Stimulated activated CD4-positive, alpha-beta T cell treated with anti-CD3 and anti-CD28 coated beads, Interleukin-2, amount 100 ng/mL, for 4 hours (primary cell): ENCODE results near the gene SPO11.

Source experiments
- DNase-seq: peaks from one replicate; pipeline ENCODE4 v3.0.0-alpha.2; 2020; ENCODE audit warnings: low read depth

SPO11 gene

DNA sequence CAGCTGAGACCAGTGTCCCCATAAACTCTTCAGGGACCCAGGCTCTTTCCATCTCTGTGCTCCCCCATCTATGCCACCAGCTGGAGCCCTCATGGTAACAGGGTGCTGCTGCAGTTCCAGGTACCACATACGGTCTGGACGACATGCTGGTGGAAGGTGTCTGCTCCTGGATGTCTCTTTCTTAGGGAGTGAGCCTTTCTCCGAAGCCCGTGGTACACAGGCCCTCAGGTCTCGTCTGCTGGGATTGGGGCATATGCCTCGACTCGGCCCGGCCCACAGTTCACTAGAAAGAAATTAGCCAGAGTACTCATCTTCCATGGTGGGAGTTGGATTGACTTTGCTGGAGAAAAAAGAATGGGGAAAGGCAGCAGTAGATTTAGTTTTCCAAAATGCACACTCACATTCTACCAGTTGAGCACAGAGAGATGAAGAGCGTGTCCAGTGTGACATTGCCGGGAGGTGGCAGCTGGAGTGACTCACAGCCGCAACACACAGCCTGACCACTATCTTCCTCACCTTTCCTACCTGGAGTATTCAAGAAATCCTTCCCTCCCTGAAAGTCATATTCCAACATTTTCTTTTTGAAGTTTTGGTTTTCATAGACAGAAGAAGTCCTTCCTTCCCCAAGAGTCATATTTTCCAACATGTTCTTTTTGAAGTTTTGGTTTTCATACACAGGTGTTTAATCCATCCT lies 18.6 kb upstream of the SPO11 start:
- DNase-seq, result no peak

DNA sequence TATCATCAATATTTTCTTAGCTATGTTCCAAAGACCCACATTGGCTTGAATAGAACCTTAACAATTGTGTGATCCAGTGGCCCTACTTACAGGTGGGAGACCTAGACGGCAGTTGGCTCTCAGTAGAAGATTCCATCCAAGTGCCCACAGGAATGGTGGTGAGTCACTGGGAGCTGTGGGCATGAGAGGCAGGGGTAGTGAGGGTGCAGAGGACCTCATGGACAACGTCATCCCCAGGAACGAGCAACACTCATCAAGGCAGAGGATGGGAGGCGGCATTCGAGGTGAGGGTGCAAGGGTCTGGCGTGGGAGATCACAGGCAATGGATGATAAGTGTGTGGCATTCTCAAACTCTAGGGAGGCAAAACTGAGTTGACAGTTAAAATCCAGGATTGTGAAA lies 17.5 kb upstream of the SPO11 start:
- no peak for DNase-seq

DNA sequence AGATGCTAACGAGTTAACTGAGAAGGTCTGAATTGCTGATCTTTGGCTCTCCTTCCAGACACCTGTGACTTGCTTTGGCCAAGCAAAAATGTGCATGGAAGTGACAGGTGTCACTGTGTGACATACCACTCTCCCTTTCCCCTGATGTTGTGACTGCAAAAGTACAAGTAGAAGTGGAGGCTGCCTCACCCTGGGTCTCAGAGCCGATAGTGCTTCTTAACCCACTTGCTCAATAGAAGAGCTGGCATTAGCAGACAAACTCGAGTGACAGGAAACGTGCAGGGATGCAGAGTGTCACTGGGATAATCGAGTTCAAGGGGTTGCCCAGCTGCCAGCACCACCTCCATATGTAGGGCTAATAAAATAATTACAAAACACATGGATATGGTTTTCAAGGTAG lies 16.4 kb upstream of the SPO11 start:
- DNase-seq, result no peak

DNA sequence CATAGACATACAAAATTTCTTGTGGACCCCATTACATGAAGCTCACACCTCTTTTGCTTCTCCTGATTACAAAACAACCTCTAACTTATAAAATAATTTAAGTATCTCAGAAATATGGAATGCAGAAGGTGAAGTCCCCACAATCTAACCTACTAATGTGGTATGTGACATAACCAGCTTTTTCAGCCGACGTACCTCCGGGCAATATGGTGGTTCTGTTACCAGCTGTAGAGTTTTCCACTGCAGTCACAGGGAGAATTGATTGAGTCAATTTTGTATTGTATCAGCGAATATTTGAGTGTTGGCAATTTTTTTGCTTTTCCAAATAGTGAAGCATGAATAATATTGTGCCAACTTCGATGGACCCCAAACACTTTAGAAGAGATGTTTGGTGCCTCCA lies 15.7 kb upstream of the SPO11 start:
- no peak for DNase-seq

DNA sequence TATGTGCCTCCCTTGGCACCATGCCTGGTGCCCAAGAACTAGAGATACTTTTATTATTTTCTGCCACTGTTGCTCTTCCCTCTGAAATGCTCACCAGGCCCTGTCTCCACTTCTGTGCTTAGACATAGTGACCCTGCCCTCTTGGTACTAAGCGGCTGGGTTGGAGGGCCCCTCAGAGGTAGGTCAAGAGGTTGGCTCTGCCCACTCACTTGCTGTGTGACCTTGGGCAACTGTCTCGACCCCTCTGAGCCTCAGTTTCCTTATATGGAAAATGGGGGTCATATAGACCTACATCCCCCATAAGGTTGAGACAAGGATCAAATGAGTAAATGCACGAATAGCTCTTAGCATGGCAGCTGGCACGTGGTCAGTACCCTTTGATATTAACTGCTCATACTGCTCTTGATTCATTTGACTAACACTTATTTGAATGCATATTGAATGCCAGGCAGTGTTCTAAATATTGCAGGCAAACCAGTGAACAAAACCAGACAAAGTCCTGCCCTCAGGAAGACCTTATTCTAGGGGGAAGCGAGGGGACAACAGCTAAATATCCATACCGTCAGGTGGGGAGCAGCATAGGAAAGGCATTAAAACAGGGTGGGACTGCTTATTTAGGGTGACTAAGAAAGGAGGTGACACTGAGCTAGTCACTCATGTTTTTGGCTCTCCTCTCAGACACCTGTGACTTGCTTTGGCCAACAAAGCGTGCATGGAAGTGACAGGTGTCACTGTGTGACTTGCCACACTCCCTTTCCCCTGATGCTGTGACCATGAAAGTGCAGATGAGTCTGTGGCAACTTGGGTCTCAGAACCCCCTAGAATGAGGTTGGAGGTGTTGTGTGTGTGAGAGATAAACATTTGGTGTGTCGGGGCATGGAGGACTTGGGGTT lies 14.3 kb upstream of the SPO11 start:
- DNase-seq, result no peak

DNA sequence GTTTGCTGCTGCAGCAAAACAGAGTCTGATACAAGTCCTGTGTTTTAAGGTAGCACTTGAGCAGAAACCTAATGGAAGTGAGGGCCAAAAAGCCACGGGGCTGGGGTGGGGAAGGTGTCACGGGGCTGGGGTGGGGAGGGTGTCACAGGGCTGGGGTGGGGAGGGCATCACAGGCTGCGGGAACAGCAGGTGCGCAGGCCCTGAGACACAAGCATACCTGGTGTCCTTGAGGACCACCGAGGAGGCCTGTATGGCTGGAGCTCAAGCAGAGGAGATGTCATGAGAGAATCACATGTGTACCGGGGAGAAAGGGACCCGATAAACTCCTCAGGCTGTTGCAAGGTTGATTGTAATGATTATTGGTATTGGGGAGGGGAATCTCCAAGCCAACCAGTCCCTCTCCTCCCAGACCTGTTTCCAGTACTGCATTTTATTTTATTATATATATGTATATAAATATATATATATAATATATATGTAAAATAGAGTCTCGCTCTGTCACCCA lies 13.6 kb upstream of the SPO11 start:
- no peak for DNase-seq

DNA sequence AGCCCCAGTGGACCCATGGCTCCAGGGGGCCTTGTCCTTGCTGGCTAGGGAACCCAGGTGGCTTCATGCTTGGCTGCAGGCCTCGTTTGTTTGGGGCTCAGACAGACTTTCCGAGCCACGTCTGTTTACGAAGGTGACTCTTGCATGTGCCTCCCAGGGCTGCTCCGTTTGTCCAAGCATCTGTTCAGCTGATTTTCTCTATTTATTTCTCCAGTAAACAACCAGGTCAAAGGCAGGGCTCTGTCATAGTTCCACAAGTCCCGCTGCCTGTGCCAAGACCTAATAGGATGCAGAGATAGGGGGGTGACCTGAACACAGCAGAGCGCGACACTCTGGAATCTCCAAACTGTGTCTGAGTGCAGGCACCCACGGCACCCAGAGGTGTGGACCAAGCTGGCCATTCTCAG lies 12.8 kb upstream of the SPO11 start:
- no peak for DNase-seq

DNA sequence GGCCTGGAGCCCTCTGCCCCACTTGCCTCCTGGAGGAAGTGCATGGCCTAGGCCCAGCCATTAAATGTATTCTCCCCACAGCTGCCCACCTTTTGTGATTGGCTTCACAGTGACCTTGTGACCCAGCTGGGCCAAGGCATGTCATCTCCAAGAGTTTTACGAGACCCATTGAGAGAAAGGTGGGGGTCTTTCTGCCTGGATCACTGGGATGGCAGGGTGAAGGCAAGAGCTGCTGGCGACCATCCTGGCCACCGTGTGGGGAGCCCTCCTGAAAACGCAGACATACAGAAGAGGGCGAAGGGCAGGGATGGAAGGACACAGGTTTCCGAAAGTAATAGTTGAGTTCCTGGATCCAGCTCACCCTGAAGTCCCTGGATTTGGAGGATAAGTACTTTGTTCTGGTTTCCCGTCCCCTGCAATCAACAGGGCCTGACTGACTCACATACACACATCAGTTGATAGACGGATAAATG lies 12.3 kb upstream of the SPO11 start:
- DNase-seq, result no peak

DNA sequence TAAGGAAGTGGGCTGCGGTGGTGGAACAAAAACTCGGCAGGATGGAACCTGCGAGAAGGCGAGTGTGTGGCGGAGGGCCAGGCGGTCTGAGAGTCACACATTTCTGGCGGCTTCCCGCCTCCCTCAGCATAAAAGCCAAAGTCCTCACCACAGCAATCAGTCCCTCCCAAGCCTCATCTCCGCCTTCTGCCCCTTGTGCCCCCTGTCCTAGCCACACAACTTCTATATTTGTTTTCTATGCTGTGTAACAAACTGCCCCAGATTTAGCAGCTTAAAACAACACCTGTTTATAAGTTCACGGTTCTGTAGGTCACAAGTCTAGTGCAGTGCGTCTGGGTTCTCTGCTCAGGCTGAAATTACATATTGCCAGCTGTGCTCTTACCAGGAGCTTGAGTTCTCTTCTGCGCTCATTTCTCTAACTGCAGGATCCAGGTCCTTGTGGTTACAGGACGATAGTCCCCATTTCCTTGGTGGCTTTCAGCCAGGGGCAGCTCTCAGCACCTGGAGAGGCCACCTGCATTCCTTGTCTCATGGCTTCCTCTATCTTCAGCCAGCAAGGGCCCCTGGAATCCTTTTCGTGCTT lies 11.7 kb upstream of the SPO11 start:
- DNase-seq, result no peak

DNA sequence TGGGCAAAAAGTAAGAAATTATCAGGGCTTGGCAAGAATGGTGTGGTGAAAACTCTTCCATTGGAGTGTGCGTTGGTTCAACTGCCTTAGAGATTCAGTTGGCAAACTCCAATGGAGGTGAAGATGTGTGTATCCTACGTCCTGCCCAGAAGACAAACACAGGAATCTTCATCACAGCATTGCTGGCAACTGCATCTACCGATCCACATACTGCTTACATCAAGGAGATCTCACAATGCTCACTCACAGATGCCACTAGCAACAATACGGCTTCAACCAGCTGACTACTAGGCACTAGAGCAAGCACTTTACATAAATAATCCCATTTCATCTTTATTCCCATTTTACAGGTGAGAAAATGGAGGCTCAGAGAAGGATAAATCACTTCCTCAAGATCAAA lies 10.0 kb upstream of the SPO11 start:
- no peak for DNase-seq

DNA sequence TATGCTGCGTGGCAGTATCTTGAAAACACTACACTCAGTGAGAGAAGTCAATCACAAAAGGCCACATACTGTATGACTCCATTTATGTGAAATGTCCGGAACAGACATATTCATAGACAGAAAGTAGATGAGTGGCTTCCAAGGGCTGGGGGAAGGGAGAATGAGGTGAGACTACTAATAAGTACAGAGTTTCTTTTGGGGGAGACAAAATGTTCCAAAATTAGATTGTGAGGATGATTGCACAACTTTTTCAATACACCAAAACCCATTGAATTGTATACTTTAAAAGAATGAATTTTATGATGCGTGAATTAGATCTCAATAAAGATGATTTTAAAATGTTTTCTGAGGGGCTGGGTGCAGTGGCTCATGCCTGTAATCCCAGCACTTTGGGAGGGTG lies 9.2 kb upstream of the SPO11 start:
- DNase-seq, result no peak

DNA sequence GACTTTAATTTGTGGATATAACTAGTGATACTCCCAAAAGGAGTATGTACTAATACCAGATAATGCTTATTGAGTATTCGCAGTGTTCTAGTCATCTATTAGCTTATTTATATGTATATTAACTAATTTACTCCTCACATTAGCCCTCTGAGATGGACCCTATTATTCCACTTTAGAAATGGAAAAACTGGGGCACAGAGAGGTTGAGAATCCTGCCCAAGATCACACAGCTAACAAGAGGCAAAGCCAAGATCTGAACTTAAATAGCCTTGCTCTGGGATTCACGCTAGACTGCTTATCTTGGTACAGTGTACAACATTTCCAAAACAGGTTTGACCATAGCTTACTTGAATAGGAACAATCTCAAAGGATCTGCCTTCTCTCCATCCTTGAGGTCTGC lies 8.5 kb upstream of the SPO11 start:
- no peak for DNase-seq

DNA sequence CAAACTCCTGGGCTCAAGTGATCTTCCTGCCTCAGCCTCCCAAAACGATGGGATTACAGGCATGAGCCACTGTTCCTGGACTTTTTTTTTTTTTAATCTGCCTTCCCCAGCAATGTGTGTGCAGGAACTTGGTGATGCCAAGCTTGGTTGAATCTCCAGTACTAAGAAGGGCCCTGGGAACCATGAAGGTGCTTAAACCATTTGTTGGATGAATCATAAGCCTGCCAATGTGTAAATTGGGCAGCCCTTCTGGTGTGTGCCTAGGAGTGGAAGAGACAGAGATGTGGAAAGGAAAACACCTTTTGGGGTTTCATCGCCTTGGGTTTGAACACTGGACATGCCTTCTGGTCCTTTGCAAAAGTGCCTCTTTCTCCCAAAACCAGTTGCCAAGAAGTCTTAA lies 7.1 kb upstream of the SPO11 start:
- DNase-seq, result no peak

DNA sequence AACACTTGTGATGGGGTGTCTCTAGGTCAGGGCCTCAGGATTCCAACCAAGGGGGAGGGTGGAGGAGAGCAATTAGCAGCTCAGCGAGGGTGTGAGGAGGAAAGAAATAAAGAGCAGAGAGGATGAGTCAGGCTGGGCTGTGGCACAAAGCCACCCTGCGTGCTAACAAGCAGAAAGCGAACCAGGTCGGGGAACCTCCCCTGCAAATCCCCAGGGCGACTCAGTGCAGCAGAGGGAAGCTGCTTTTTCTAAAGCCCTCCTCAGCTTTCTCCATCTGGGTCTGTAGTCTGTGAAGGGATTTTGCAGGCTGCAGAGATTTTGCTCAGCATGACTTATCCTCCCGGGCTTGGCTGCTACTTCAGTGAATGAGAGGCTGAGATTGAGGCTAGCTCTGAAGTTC lies 6.6 kb upstream of the SPO11 start:
- DNase-seq, result no peak

DNA sequence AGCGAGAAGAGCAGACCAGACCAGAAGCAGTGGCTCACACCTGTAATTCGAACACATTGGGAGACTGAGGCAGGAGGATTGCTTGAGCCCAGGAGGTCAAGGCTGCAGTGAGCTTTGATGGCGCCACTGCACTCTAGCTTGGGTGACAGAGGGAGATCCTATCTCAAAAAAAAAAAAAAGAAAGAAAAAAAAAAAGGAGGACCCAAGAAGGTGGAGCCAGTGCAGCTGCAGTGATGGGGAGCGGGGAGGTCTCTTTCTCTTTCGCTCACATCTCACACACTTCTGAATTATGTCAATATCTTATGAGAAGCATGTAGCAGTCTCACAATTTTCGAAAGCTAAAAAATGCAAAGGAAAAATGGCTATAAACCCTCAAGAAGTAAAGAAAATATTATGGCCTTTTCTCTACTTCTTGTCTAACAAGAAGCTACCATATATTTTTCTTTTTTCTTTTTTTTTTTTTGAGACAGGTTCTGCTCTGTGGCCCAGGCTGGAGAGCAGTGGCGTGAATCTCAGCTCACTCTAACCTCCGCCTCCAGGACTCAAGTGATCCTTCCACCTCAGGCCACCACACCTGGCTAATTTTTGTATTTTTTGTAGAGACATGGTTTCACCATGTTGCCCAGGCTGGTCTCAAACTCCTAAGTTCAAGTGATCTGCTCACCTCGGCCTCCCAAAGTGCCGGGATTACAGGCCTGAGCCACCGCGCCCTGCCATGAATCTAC lies 3.8 kb upstream of the SPO11 start:
- DNase-seq, result no peak

DNA sequence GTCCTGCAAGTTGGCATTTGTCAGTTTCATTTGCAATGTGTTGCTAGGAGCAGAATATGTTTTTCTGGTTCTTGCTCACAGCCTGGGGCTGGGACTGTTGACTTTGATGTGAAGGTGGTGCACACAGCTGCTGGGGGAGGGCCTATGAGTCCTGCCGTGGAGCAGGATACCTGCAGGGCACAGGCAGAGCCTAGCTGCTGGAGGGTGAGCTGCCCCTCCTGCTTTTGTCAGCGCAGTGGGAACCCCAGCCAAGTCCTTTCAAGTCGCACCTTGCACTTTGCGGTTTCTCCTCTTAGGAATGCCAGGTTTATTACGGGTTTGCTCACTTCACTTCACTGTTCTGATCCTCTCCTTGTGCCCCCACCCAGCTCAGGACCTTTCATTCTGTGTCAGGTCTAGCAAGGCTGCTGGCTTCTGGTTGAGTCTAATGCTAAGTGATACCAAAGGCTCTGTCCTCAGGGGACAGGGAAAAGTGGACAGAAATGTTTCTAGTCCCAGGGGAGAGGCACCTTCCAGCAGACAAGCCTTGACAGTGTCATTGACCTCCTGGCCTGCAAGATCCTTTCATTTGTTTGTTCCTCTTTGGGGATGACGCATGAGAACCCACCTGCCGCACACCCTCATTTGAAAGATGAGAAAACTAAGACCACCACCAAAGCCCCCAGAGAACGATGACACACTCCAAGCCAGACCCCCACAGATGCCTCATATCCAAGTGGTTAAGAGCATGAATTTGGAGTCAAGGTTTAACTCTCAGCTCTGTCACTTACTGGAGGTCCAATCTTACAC lies 2.7 kb upstream of the SPO11 start:
- DNase-seq, result no peak

DNA sequence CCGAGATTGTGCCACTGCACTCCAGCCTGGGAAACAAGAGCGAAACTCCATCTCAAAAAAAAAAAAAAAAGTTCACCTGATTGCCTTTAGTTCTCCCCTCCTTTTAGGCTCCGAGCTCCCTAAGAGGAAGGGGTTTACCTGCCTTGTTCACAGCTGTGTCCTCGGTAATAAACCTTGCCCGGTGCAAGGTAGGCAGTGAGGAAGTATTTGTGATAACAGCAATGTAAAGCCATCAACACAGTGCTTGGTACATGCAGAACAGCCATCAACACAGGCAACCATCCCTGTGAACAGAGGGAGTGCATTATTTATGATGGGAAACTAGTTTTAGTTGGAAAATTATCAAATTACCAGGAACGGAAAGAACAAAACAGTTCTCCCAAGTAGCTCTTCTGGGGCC lies 1.8 kb upstream of the SPO11 start:
- DNase-seq, result no peak

DNA sequence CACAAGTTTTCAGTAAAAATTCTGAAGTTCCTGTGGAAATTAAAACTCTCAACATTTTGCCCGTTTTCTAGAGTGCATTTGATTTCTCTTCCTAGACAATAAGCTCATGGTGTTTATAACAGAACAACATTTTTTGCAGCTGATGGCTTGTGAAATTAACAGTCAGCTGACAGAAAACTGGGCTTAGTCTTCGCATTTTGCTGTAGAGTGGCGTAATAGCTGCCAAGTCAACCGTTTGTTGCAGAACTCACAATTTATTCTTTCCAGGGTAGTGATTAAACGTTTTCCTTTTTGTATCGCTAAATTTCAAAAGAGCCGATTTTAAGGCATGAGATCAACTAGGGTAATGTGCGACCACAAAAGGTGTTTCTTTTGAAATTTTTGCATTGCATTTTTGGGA lies 1.4 kb downstream of the SPO11 start:
- no peak for DNase-seq

DNA sequence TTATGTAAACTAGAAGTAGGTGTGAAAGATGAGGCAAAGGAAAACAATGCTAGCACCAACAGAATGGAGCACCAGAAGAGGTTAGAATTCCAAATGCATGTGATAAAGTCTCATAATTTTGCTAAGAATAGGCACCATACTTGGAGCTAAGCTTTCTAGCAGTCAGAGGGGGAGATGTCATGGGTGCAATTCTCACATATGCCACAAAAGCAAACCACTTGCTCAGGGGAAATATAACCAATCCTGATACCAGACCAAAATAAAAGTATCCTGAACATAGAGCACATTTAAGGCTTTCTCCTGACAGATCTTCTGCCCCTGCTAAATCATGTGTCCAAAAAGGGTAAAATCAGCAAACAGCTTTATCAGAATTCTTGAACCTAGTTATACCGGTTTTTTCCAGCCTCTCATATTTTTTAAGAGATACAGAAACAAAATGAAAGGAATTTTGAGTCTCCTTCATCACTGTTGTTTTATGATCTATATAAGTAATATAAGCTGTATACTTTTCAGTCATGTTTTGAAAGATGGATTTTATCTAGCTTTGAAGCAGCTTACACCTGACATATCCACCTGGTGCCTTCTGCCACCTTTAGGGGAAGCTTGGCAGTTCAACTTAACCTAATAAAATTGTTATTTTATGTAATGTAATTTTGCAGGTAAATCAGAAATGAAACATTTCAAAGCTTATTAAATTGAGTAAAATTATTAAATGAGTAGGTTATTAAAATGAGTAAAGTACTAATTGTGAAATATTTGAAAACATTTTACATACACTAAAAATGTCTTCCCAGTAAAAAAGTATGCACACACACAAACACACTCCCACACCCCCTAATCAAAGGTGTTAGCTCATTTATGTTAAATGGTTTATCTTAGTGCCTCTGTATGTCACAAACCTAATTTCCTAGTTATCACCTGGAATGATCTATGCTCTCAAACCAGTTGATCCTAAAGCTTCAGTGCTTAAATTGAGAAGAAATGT lies 2.8 kb downstream of the SPO11 start:
- no peak for DNase-seq

DNA sequence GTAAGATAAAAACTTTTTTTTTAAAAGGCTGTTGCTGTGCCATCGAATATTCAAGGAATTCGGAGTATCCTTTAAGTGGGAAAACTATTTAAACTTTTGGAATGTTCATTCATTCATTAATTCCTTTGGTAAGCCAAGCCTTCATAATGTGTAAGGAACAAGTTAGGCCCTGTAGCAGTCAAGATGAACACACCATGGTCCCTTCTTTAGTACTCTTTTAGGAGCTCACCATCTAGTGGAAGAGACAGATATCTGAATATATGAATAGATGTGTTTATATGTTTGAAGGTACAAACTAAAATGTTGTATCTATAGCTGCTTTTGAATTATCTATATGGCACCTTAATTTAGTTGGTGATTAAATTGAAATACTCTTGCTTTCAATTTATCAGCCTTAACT lies 5.8 kb downstream of the SPO11 start:
- DNase-seq, result no peak
